NB4 (cell line): ENCODE results near the gene FBXO24.
"Not testable (repeated sequence)": the region's sequence is repeated elsewhere in the genome, so short reads cannot be mapped to it uniquely, and the experiment has no call there.

Source experiments
- MYC ChIP-seq: IDR thresholded peaks from 2 replicates; pipeline ENCODE4 v1.6.1; 2011; ENCODE audit warnings: low read depth, low read length
- POLR2A ChIP-seq: IDR thresholded peaks from 2 replicates; pipeline ENCODE4 v1.6.1; 2011; ENCODE audit warnings: mild to moderate bottlenecking; ENCODE audit not compliant: insufficient read length; ENCODE audit errors: extremely low read depth
- TF ChIP-seq, protein P1 (sequence below): IDR thresholded peaks from one replicate; pipeline ENCODE4 v1.5.1; 2012; ENCODE audit warnings: low read depth, low read length
- TF ChIP-seq, protein P2 (sequence below): IDR thresholded peaks from 2 replicates; pipeline ENCODE4 v1.6.1; 2011; ENCODE audit warnings: low read depth, low read length

DNA sequence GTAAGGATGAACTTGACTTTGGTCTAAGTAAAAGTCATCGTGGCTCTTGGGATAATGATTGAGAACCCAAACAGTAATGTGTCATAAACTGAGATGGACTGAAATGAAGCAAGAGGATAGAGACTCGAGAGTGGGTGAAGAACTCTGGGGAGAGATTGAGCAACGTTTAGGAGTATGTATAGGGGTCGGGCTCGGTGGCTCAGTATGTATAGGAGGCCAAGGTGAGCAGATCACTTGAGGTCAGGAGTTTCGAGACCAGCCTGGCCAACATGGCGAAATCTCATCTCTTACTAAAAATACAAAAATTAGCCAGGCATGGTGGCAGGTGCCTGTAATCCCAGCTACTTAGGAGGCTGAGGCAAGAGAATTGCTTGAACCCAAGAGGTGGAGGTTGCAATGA is 44.8 kb upstream of the FBXO24 start:
- not testable (repeated sequence) for TF ChIP-seq POLR2A, MYC
- TF ChIP-seq, protein P1, sequence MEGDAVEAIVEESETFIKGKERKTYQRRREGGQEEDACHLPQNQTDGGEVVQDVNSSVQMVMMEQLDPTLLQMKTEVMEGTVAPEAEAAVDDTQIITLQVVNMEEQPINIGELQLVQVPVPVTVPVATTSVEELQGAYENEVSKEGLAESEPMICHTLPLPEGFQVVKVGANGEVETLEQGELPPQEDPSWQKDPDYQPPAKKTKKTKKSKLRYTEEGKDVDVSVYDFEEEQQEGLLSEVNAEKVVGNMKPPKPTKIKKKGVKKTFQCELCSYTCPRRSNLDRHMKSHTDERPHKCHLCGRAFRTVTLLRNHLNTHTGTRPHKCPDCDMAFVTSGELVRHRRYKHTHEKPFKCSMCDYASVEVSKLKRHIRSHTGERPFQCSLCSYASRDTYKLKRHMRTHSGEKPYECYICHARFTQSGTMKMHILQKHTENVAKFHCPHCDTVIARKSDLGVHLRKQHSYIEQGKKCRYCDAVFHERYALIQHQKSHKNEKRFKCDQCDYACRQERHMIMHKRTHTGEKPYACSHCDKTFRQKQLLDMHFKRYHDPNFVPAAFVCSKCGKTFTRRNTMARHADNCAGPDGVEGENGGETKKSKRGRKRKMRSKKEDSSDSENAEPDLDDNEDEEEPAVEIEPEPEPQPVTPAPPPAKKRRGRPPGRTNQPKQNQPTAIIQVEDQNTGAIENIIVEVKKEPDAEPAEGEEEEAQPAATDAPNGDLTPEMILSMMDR, result not testable (repeated sequence)
- TF ChIP-seq, protein P2, sequence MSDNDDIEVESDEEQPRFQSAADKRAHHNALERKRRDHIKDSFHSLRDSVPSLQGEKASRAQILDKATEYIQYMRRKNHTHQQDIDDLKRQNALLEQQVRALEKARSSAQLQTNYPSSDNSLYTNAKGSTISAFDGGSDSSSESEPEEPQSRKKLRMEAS, result not testable (repeated sequence)
